HUES6 (cell line): Measurements from ENCODE around the gene TPSD1.

Source experiments
- H3K27ac ChIP-seq: 2 replicates; pipeline ENCODE4 v1.7.0; 2013; ENCODE audit warnings: low read depth, mild to moderate bottlenecking, low read length, inconsistent platforms
- H3K27me3 ChIP-seq: 2 replicates; pipeline ENCODE4 v1.6.1; 2013; ENCODE audit warnings: low read length; ENCODE audit not compliant: control insufficient read depth, insufficient read depth
- H3K36me3 ChIP-seq: 2 replicates; pipeline ENCODE4 v1.6.1; 2013; ENCODE audit warnings: low read length; ENCODE audit not compliant: control insufficient read depth, insufficient read depth
- H3K4me1 ChIP-seq: 2 replicates; pipeline ENCODE4 v1.6.1; 2013; ENCODE audit warnings: low read length; ENCODE audit not compliant: control insufficient read depth, insufficient read depth
- H3K4me3 ChIP-seq: 2 replicates; pipeline ENCODE4 v1.5.1; 2013; ENCODE audit warnings: low read depth, low read length
- H3K9ac ChIP-seq: one replicate; pipeline ENCODE4 v1.6.1; 2013; ENCODE audit warnings: mild to moderate bottlenecking, low read length
- H3K9me3 ChIP-seq: 2 replicates; pipeline ENCODE4 v1.6.1; 2013; ENCODE audit warnings: low read depth, low read length; ENCODE audit not compliant: control insufficient read depth, insufficient read depth

The TPSD1 gene

DNA sequence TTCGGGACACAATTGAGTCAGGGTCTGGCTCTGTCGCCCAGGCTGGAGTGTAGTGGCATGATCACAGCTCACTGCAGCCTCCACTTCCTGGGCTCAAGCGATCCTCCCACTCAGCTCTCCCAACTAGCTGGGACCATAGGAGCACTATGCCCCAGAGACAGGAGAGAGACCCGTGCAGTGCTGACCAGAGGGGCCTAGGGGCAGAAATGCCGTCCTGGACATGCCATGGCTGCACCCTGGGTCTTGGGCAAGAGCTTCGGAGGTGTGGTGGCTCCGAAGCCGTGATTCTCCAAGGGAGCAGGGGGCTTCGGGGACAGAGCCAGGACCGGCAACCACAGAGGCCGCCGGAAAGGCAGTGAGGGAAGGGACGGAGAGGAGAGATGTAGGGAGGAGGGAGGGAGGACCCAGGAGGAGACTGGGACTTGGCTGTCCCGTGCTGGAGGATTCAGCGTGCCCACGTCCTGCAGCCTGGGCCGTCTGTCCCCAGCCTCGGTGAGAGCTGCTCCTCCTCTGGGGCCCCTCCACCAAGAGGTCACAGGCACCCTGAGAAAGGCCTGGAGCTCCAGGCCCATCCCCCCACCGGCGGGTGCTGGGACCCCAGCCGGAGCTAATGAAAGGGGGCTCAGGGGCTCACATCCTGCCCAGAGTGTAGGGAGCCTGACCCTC, 21.9 kb downstream of the TPSD1 start:
- Histone ChIP-seq H3K27me3 (peaks cover 7% of the 10 kb centered on the region), H3K9ac (no peak overlapping the region), H3K36me3 (no peaks in the 10 kb centered on the region), H3K4me3 (no peak overlapping the region), H3K4me1 (peaks cover 9% of the 10 kb centered on the region), H3K9me3 (no peaks in the 10 kb centered on the region), H3K27ac (no peak overlapping the region)

DNA sequence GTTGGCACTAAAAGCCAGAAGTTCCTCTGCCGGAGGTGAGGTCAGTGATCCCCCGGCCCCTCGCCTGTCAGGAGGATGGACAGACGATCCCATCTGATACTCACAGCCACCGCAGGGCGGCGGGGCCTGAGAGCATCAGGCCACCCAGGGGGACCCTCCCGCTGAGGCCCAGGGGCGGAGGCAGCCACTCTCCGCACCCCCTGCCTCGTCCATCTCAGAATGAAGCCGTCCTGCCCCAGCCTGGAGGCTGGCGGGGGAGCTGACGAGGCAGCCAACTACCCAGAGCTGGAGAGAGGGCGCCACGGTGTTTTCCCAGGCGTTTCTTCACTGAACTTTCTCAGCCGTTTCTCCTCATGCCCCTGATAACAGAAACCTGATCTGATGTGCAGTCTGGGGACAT, 22.6 kb downstream of the TPSD1 start:
- peaks cover 13% of the 10 kb centered on the region for H3K4me1 ChIP-seq
- H3K4me3 ChIP-seq: peak overlapping the region; percentile 11; the same call in 1 of the 2 replicates
- no peak overlapping the region for H3K27ac ChIP-seq
- H3K9ac ChIP-seq: no peak overlapping the region
- peaks cover under 1% of the 10 kb centered on the region; the same call in 1 of the 2 replicates for H3K27me3 ChIP-seq
- H3K36me3 ChIP-seq: no peaks in the 10 kb centered on the region
- no peaks in the 10 kb centered on the region for H3K9me3 ChIP-seq

DNA sequence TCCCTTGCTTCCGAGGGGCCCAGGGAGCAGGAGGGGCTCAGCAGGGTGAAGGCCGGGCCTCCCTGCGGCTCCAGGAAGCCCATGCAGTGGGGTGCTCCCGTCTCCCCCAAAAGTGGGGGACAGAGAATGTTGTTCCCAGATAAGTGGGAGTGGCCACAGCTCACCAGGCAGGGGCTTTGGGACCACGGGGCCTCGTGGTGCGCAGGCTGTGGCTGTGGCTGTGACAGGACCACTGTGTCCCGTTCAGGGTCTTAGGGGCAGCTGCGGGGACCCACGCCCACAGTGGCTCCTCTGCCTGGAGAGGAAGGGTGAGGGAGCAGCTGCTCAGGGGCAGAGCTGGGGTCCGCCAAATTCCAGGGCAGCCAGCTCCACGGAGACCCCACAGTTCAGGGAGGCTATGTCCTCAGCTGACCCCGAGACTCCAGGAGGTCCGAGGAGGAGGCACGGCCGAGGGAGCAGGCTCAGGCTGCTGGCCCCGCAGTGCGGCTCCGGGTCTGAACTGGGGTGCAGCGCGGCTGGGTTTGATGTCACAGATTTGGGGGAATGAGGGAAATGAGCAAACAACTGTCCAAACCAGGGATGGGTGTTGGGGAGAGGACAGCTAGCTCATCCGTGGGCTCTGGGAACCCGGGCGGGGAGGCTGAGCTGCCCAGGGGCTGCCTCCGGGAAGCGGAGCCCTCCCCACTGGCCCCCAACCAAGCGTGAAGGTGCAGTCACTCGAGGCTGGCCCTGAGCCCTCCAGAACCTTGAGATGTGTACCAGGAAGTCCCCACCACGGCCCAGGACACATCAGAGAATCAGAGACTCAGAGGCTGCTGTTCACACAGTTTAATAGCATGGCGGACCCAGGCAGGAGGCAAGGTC, 23.4 kb downstream of the TPSD1 start:
- H3K27me3 ChIP-seq: no peaks in the 10 kb centered on the region; the same call in 1 of the 2 replicates
- H3K36me3 ChIP-seq: no peaks in the 10 kb centered on the region
- H3K9me3 ChIP-seq: no peaks in the 10 kb centered on the region
- peaks cover 17% of the 10 kb centered on the region for H3K4me1 ChIP-seq
- no peak overlapping the region for H3K9ac ChIP-seq
- H3K27ac ChIP-seq: no peak overlapping the region
- H3K4me3 ChIP-seq: no peak overlapping the region

DNA sequence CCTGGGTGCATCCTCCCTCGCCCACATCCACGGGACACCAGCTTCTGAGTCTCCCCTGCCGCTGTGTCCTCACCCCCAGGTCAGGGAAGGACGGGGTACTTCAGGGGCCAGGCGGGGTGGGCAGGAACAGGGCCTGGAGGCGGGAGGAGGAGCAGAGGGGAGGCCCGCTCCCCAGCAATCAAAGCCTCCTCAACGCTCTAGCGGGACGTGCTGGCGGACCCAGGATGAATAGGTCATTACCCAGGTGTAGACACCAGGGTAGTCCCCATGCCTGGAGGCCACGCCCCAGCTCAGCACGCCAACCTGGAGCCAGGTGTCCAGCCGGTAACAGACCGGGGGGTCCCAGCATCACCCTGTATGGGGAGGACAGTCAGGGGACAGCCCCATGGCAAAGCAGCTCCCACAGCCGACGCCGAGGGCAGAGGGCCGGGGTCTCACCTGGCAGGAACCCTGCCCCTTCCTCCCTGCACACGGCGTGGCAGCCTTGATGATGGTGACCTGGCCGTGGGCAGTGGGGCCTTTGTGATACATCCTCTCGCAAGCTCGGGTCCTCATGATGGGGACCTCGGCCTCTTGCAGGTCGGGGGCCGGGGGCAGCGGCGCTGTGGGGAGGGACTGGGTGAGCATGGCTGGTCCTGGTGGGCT, 24.2 kb downstream of the TPSD1 start:
- Histone ChIP-seq H3K27ac (no peak overlapping the region), H3K4me1 (peaks cover 17% of the 10 kb centered on the region), H3K4me3 (no peak overlapping the region), H3K36me3 (no peaks in the 10 kb centered on the region), H3K27me3 (no peaks in the 10 kb centered on the region; the same call in 1 of the 2 replicates), H3K9ac (no peak overlapping the region), H3K9me3 (no peaks in the 10 kb centered on the region)

- Histone ChIP-seq H3K9ac (no peak overlapping the region), H3K4me3 (no peak overlapping the region), H3K27me3 (peaks cover 6% of the 10 kb centered on the region; the same call in 1 of the 2 replicates), H3K9me3 (no peaks in the 10 kb centered on the region), H3K4me1 (peaks cover 17% of the 10 kb centered on the region), H3K27ac (no peak overlapping the region), H3K36me3 (no peaks in the 10 kb centered on the region)
Measured at GRCh38 chr16:1280783-1281182, 24.9 kb downstream of the TPSD1 start.

DNA sequence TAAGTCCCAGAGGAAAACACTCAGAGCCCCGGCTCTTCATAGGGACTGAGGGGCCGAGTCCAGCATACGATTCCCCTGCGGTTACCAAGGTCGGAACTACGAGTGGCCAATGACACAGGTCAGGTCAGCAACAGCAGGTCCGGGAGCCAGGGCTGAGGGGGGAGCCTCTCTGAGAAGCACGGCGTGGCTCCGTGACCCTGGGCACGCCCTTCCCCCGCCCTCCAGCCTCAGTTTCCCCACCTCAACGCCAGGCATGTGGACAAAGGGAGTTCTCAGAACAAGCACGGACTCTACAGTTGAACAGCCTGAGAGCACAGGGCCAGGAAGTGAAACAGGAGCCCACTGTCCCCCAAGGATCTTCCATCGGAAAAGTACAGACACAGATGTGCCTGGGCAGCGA, 25.6 kb downstream of the TPSD1 start:
- H3K9ac ChIP-seq: no peak overlapping the region
- no peak overlapping the region for H3K4me3 ChIP-seq
- no peaks in the 10 kb centered on the region for H3K36me3 ChIP-seq
- H3K27ac ChIP-seq: no peak overlapping the region
- no peaks in the 10 kb centered on the region for H3K9me3 ChIP-seq
- peaks cover 11% of the 10 kb centered on the region for H3K27me3 ChIP-seq
- peaks cover 17% of the 10 kb centered on the region for H3K4me1 ChIP-seq

- H3K36me3 ChIP-seq: no peaks in the 10 kb centered on the region
- H3K27ac ChIP-seq: no peak overlapping the region
- H3K27me3 ChIP-seq: peaks cover 14% of the 10 kb centered on the region
- peaks cover 17% of the 10 kb centered on the region for H3K4me1 ChIP-seq
- no peak overlapping the region for H3K4me3 ChIP-seq
- H3K9ac ChIP-seq: no peak overlapping the region
- H3K9me3 ChIP-seq: no peaks in the 10 kb centered on the region
Measured at GRCh38 chr16:1282324-1282973, 26.6 kb downstream of the TPSD1 start.

- peaks cover 22% of the 10 kb centered on the region for H3K4me1 ChIP-seq
Measured at GRCh38 chr16:1283296-1283695, 27.4 kb downstream of the TPSD1 start.

GRCh38 chr16:1283996-1284616, 28.2 kb downstream of the TPSD1 start:
- peaks cover 31% of the 10 kb centered on the region for H3K27me3 ChIP-seq
- H3K4me1 ChIP-seq: peaks cover 20% of the 10 kb centered on the region
- no peak overlapping the region for H3K4me3 ChIP-seq
- H3K27ac ChIP-seq: no peak overlapping the region
- H3K9me3 ChIP-seq: no peaks in the 10 kb centered on the region
- no peaks in the 10 kb centered on the region for H3K36me3 ChIP-seq
- H3K9ac ChIP-seq: no peak overlapping the region

More at GRCh38 chr16:1283296-1283695, 27.4 kb downstream of the TPSD1 start:
- H3K36me3 ChIP-seq: no peaks in the 10 kb centered on the region
- H3K9me3 ChIP-seq: no peaks in the 10 kb centered on the region
- H3K9ac ChIP-seq: no peak overlapping the region
- no peak overlapping the region for H3K4me3 ChIP-seq
- H3K27ac ChIP-seq: no peak overlapping the region
- H3K27me3 ChIP-seq: peaks cover 23% of the 10 kb centered on the region

DNA sequence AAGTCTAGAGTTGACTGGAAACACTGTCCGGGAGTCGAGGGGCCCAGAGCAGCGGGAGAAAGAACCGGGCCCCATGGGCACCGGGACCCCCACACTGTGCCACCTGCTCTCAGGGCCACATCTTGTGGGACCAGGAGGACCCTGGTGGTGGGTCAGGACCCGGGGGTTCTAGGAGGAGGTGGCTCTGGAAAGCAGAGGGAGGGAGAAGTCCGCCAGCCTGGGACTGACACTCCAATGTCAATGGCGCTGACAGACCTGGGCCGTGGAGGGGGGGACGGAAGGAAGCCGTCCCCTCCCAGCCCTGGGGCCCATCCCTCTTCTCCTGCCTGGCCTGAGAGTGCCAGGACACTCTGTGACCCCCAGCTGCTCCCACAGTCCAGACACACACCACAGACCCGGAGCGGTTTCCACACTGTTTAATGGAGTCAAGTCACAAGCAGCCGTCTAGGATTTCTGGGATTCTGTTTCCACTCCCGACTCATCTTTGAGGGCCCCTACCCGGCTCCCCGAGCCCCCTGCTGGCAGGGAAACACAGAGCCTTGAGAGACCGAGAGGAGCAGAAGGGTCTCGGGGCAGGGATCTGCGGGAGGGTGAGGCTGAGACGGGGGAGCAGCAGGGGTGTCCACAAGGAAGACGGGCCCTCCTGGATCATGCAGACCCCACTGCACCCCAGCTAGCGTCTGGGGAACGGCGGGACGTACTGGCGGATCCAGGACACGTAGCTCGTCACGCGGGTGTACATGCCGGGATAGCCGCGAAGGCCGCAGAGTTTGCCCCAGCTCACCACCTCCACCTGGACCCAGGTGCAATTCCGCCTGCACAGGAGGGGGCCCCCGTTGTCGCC, 30.0 kb downstream of the TPSD1 start:
- Histone ChIP-seq H3K4me3 (no peak overlapping the region), H3K9ac (no peak overlapping the region), H3K36me3 (no peaks in the 10 kb centered on the region), H3K27me3 (peaks cover 48% of the 10 kb centered on the region), H3K4me1 (peaks cover 29% of the 10 kb centered on the region), H3K9me3 (no peaks in the 10 kb centered on the region), H3K27ac (no peak overlapping the region)
